GM12874 (cell line): ENCODE measurements around the gene CRTC3.

Experiments used
- TF ChIP-seq, protein P1 (sequence below): IDR thresholded peaks from 2 replicates; pipeline ENCODE4 v1.5.1; 2011; ENCODE audit warnings: low read depth, mild to moderate bottlenecking, control low read depth, low read length, moderate library complexity; ENCODE audit not compliant: insufficient read depth

CRTC3 gene

DNA sequence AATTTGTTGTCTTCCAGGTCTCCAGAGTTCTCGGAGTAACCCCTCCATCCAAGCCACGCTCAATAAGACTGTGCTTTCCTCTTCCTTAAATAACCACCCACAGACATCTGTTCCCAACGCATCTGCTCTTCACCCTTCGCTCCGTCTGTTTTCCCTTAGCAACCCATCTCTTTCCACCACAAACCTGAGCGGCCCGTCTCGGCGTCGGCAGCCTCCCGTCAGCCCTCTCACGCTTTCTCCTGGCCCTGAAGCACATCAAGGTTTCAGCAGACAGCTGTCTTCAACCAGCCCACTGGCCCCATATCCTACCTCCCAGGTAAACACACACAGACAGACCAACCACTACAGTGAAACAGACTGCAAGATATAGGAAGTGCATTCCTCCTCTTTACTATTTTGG lies 99.5 kb downstream of the CRTC3 start:
- TF ChIP-seq, protein P1, sequence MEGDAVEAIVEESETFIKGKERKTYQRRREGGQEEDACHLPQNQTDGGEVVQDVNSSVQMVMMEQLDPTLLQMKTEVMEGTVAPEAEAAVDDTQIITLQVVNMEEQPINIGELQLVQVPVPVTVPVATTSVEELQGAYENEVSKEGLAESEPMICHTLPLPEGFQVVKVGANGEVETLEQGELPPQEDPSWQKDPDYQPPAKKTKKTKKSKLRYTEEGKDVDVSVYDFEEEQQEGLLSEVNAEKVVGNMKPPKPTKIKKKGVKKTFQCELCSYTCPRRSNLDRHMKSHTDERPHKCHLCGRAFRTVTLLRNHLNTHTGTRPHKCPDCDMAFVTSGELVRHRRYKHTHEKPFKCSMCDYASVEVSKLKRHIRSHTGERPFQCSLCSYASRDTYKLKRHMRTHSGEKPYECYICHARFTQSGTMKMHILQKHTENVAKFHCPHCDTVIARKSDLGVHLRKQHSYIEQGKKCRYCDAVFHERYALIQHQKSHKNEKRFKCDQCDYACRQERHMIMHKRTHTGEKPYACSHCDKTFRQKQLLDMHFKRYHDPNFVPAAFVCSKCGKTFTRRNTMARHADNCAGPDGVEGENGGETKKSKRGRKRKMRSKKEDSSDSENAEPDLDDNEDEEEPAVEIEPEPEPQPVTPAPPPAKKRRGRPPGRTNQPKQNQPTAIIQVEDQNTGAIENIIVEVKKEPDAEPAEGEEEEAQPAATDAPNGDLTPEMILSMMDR = no peak

DNA sequence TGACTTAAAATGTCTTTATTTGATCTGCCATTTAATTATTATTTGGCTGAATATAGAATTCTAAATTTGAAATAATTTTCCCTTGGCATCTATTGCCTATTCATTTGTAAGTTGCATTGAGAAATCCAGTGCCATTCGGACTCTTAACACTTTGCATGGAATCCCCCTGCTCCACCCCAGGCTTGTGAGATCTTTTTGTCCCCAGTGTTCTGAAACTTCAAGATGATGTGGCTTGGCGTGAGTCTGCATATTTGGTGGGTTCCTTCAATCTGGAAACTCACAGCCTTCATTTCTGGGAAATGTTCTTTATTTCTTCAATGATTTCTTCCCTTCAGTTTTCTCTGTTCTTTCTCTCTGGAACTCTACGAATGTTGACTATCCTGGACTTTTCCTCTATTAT lies 103.6 kb downstream of the CRTC3 start:
- TF ChIP-seq, protein P1 = no peak

DNA sequence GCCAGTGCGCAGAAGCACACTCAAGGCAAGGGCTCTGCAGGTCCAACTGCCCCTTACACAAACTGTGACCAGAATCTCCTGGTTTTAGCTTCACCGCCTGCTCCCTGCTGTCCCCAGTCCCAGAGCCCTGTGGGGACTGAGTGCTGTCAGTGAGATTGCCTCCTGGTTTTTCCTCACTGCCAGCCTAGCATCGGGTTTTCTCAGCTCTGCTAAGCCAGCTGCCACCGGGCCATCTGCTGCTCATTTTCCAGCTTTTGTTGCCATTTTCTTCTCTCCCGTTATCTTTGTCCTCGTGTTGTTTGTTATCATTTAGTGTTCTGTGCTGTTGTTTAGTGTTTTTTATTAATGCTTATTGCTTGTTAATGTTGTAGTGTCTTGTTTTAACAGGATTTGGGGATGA lies 108.0 kb downstream of the CRTC3 start:
- TF ChIP-seq, protein P1 = no peak

DNA sequence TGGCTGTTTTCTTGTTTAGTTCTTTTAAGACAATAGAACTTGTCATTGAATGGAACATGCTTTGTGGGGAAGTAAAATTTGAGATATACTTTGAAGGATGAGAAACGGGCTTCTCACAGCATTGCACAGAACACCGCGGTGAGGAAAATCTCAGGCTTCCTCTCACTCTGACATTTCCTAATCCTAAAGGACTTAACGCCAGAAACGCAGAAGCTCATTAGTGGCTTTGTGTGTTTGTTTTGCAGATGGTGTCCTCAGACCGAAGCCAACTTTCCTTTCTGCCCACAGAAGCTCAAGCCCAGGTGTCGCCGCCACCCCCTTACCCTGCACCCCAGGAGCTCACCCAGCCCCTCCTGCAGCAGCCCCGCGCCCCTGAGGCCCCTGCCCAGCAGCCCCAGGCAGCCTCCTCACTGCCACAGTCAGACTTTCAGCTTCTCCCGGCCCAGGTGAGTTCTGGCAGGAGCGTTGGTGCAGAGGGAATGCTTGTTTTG lies 108.5 kb downstream of the CRTC3 start:
- TF ChIP-seq, protein P1 = no peak

DNA sequence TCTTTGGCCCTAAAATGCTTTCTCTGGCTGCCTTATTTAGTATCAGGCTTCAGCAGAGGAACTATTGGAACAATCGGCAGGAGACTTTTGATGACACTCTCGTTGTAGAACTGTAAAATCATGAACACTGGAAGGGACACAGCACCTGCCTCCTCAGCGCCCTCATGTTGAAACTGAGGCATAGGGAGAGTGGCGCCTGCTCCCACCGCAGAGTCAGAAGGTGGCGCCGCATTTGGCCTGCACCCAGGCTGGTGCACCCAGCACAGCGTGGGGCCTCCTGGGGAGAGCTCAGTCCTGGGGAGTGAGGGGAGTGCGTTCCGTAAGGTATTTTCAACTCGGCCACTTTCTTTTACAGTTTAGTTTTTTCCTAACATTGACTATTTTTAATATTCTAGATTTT lies 109.2 kb downstream of the CRTC3 start:
- TF ChIP-seq, protein P1 = no peak

DNA sequence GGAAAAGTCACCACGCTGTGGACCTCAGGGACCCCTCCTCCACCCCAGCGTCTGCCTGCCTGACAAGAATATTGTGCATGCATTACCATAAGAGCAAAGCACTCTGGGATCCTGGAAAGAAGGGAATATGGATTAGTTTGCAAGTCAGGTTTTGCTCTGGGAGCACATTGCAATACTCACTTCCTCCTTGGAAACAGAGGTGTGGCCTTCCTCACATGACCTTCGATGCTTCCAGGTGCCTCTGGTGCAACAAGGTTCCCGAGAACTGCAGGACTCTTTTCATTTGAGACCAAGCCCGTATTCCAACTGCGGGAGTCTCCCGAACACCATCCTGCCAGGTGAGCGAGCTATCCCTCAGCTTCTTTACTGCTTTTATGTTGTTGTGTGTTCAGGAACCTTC lies 111.1 kb downstream of the CRTC3 start:
- TF ChIP-seq, protein P1 = no peak

DNA sequence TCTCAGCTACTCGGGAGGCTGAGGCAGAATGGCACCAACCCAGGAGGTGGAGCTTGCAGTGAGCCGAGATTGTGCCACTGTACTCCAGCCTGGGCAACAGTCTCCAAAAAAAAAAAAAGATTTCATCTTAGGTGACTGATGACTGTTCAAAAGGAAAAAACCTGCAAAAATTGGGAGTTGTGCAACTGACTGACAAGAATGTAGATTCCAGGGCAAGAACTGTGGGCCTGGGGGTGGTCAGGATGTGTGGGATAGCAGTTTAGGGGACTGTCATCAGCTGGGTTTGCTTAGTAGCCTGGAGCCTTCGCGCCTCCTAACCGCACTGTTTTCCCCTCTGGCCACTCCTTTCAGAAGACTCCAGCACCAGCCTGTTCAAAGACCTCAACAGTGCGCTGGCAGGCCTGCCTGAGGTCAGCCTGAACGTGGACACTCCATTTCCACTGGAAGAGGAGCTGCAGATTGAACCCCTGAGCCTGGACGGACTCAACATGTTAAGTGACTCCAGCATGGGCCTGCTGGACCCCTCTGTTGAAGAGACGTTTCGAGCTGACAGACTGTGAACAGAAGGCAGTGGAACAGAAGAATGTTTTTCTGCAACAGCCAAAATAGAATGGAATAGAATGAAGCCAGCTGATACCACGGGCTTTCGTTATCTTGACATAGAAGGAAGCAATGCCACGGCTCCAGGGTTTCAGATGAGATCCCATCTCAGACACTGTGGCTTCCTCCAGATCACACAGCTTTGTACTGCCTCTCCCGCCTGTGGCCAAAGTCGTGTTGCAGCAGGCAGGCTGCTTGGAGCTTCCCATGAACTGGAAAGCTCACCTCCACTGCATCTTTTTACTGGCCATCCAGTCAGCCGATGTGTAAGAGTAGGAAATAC lies 112.1 kb downstream of the CRTC3 start:
- TF ChIP-seq, protein P1 = no peak
